ENCODE data around the gene TMEM141. TPM values are rescaled to one million over a fixed set of nuclear protein-coding genes. Genes with fewer than 3 reads are reported as not detected.
"Not testable (repeated sequence)": the region's sequence is repeated elsewhere in the genome, so short reads cannot be mapped to it uniquely, and the experiment has no call there.

The TMEM141 gene
- total RNA-seq, 1 donor from 2014 or later: 66.7 TPM

GRCh38 chr9:136833381-136834048 is 42.4 kb downstream of the TMEM141 start:
- not testable (repeated sequence) for DNase-seq (ENCODE audit: low read depth in 2 of 2)

DNA sequence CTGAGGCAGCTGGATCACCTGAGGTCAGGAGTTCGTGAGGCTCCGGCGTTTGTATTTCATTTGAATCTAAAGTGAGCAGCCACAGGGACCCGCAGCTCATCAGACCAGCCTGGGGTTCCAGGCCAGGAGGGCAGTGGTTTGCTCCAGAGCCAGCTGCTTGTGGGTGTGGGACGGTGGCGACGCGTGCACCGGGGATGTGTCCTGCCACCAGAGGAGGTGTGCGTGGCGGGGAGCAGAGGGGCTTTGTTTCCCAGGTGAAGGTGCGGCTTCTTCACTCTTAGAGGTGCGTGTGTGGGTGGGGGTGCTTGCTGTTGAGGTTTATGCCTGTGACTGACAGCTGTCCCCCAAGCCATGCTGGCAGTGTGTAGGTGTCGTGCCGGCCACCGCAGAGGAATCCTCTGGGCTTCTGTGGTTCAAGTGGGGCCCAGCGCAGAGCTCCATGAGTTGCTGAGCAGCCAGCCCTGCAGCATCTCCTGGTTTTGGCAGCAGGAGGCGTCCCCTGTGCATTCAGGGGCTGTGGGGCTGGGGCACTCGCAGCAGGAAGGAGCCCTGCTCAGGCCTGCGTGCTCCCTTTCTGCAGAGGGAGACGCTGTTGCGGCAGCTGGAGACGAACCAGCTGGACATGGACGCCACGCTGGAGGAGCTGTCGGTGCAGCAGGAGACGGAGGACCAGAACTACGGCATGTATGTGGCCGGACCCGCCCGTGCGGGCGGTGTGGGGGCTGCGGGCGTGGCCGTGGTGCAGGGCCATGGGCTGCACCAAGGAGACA is 44.2 kb downstream of the TMEM141 start:
- no peak for DNase-seq (ENCODE audit: low read depth in 2 of 2)

- DNase-seq (ENCODE audit: low read depth in 2 of 2): no peak
These were observed 45.1 kb downstream of the TMEM141 start for GRCh38 chr9:136835932-136836904.

DNA sequence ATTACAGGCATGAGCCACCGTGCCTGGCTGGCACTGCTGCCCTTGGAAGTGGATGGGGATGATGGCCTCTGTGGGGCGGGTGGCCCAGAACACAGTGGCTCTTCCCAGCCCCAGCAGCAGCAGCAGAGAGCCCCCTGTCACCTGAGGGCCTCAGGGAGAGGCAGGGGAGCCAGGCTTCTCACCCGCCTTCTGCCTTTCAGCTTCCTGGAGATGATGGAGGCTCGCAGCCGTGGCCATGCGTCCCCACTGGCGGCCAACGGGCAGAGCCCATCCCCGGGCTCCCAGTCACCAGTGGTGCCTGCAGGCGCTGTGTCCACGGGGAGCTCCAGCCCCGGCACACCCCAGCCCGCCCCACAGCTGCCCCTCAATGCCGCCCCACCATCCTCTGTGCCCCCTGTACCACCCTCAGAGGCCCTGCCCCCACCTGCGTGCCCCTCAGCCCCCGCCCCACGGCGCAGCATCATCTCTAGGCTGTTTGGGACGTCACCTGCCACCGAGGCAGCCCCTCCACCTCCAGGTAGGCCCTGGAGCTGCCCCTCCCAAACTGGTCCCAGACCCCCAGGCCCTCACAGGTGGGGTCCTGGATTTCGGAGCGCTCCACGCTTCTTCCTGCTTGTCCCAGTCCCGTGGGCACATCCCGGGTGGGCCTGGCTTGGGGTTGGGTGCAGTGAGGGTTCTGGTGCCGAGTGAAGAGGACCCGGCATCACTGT is 46.2 kb downstream of the TMEM141 start:
- no peak for DNase-seq (ENCODE audit: low read depth in 2 of 2)

- not testable (repeated sequence) for DNase-seq (ENCODE audit: low read depth in 2 of 2)
These were observed 46.7 kb downstream of the TMEM141 start for GRCh38 chr9:136837856-136838277.

DNA sequence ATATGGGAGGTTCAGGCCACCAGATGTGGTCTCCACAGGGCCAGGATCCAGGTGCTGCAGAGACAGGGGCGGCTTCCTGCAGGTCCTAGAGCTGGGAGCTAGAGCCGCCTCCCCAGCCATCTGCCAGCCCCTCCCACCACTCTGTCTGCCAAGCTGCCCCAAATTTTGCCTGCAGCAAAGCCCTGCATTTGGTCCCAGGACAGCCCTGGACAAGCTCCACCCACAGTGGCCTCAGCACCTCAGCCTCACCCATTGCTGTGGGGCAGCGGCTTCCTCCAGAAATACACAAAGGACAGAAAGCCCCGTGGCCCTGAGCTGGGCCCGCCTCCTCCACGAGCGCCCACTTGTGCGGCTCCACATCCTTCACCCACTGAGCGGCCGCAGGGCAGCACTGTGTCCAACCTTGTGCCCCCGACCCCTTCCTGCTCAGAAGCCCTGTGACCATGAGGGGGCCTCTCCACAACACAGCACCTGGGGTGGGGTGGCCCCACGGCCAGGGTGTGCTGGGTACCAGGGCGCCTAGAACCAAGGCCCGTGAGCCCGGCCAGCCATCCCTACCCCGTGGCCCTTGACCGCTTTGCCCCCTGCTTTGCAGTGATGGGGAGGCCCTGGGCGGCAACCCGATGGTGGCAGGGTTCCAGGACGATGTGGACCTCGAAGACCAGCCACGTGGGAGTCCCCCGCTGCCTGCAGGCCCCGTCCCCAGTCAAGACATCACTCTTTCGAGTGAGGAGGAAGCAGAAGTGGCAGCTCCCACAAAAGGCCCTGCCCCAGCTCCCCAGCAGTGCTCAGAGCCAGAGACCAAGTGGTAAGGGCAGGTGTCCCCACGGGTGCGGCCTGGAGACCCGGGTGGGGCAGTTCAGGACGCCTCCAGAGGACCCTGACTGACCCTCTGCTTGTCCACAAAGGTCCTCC is 47.4 kb downstream of the TMEM141 start:
- DNase-seq (ENCODE audit: low read depth in 2 of 2): no peak

DNA sequence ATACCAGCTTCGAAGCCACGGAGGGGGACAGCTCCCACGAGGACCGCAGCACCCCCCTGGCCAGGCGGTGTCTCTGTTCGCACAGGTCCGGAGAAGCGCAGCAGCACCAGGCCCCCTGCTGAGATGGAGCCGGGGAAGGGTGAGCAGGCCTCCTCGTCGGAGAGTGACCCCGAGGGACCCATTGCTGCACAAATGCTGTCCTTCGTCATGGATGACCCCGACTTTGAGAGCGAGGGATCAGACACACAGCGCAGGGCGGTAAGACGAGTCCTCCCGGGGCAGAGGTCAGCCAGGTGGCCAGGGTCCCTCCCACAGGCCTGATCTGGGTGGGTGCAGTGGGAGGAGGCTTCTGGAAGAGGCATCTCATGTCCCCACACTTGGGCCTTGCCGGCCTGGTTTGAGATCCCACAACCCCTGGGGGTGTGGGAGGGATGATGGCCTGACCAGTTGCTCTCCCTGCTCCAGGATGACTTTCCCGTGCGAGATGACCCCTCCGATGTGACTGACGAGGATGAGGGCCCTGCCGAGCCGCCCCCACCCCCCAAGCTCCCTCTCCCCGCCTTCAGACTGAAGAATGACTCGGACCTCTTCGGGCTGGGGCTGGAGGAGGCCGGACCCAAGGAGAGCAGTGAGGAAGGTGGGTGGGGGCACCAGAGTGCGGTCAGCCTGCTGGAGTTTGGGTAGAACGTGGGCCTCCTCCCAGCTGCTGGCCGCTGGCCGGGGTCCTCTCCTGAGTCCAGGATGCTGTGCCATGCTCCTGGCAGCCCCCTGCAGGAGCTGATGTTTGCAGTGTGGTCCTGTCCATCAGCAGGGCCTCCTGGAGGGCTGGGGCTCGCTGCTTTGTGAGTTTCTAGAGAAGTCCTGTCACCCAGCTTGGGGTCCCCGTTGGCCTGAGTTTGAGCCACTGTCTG is 48.3 kb downstream of the TMEM141 start:
- no peak for DNase-seq (ENCODE audit: low read depth in 2 of 2)

GRCh38 chr9:136840140-136840876 is 49.2 kb downstream of the TMEM141 start:
- DNase-seq (ENCODE audit: low read depth in 2 of 2): no peak

DNA sequence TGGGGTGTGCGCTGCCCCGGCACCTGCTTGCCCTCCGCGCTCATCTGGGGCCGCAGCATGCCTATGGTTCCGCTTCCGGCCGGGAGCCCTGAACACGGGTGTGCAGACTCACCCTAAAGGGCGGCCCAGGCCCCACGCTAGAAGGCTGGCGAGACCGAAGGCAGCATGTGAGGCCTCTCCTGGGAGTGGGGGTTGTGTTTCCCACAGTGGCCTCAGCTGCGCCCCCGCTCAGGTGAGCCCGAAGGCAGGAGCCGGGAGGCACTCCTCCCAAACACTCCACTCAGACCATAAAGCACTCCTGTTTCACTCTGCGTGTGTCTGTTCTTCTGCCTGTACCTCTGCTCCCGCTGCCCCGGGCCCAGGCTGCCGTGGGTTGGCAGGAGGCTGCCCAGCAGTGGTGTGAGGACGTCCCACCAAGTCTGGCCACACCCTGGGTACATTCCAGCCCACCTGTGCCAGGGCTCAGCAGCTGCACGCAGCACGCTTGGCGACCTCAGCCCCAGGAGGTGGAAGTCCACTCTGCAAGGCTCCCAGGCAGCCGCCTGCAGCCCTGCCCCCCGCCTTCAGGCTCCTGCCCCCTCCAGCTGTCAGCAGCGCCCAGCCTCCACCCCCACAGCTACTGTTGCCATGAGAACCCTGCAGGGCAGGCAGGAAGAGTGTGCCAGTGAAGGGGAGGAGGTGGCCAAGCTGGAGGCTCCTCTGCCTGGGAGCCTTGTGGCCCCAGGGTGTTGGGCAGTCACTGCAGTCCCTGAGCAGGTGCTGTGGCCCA is 49.9 kb downstream of the TMEM141 start:
- no peak for DNase-seq (ENCODE audit: low read depth in 2 of 2)

DNA sequence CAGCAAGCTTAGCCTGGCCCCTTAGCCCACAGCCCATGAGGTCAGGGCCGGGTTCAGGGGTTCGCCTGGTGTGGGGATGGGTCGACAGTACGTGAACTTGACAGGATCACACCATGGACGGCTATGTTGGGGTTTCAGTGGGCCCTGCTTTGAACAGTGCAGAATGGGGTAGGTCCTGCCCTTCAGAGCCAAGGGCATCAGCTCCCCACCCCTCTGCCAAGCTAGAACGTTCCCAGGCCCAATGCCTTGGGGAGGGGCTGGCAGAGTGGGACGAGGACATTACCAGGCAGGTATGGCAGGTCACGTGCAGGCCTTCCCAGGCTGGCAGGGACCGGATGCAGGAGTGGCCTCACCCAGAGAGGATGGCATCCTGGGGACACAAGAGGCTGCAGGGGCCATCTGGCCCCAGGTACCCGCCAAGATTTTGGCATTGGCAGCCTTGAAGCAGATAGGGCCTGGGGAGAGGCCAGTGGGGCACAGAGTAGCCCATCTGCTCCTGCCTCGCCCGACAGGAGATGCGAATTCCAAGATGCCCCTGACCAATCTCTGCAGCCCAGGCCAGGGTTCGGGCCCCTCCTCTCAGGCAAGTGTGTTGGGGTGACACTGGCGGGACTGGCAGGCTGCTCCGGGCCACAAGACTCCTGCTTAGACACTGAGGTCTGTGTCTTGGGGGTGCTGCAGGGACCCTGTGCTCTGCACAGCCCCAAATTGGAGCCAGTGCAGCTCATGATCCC is 50.7 kb downstream of the TMEM141 start:
- not testable (repeated sequence) for DNase-seq (ENCODE audit: low read depth in 2 of 2)

DNA sequence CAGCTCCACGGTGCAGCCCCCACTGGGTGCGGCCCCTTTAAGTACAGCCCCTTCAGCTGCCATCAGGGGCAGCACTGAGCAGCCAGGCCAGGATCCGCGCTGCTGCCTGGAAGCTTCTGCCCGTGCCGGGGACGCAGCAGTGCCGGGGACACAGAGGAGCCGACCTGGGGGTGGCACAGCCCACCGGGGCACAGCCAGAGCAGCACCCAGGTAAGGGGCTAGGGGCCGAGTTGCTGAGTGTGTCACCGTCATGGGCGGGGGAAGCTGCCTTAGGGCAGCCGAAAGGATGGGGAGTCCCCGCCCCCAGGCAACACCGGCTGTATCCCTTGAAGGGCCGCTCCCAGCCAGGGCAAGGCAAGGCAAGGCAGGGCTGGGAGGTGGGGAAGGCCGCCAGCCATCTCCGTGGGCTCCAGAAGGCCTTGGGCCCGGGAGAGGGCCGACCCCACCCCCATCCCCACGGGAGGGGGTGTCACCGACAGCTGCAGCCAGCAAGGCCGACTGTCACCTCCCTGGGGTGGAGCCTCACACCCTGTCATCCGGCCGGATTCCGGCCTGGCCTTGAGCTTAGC is 51.3 kb downstream of the TMEM141 start, which contains the start of gene AJM1:
TSS of gene AJM1 (plus strand) at position 99 of the 569 bp plus-strand sequence. CDS start 1,937 bp downstream, outside the sequence.
- DNase-seq (ENCODE audit: low read depth in 2 of 2): peak; percentile 79 to 84

Other genes with a start within 250 kb of the TMEM141 start
- 75.2 and 76.9 TPM in 2 replicates for gene NOTCH1, start 245.3 kb upstream of the TMEM141 start, total RNA-seq
- gene EGFL7, start 128.4 kb upstream of the TMEM141 start, total RNA-seq: 330 and 384 TPM in 2 replicates
- 18.8 and 41.0 TPM in 2 replicates for gene AGPAT2, start 103.9 kb upstream of the TMEM141 start, total RNA-seq
- gene DIPK1B, start 78.8 kb upstream of the TMEM141 start, total RNA-seq: 64.7 and 91.1 TPM in 2 replicates
- not detected in 2 replicates for gene LCN10, start 48.4 kb upstream of the TMEM141 start, total RNA-seq
- not detected in 2 replicates for gene LCN6, start 42.8 kb upstream of the TMEM141 start, total RNA-seq
- gene LCN8, start 33.1 kb upstream of the TMEM141 start, total RNA-seq: not detected in 2 replicates
- gene LCN15, start 26.8 kb upstream of the TMEM141 start, total RNA-seq: 0.22 TPM in 1 of 2 replicates, not detected in the other
- gene CCDC183, start 5.0 kb downstream of the TMEM141 start, total RNA-seq: 0.22 and 1.4 TPM in 2 replicates
- gene RABL6, start 16.6 kb downstream of the TMEM141 start, total RNA-seq: 43.8 and 47.7 TPM in 2 replicates
- gene AJM1, start 51.1 kb downstream of the TMEM141 start, total RNA-seq: 0.44 and 1.4 TPM in 2 replicates
- gene PHPT1, start 58.1 kb downstream of the TMEM141 start, total RNA-seq: 242 and 316 TPM in 2 replicates
- gene MAMDC4, start 61.0 kb downstream of the TMEM141 start, total RNA-seq: 0.65 and 2.0 TPM in 2 replicates
- 254 and 382 TPM in 2 replicates for gene EDF1, start 75.0 kb downstream of the TMEM141 start, total RNA-seq
- gene TRAF2, start 95.2 kb downstream of the TMEM141 start, total RNA-seq: 10.9 and 14.7 TPM in 2 replicates
- gene FBXW5, start 153.4 kb downstream of the TMEM141 start, total RNA-seq: 115 and 192 TPM in 2 replicates
- gene C8G, start 153.9 kb downstream of the TMEM141 start, total RNA-seq: 0.60 and 0.65 TPM in 2 replicates
- not detected in 2 replicates for gene LCN12, start 160.9 kb downstream of the TMEM141 start, total RNA-seq
- 0.22 and 0.79 TPM in 2 replicates for gene PTGDS, start 186.2 kb downstream of the TMEM141 start, total RNA-seq
- not detected in 2 replicates for gene LCNL1, start 191.6 kb downstream of the TMEM141 start, total RNA-seq
- gene PAXX, start 201.1 kb downstream of the TMEM141 start, total RNA-seq: 8.9 and 9.7 TPM in 2 replicates
- gene CLIC3, start 205.2 kb downstream of the TMEM141 start, total RNA-seq: 0.22 TPM in 1 of 2 replicates, not detected in the other
- 4.0 and 5.0 TPM in 2 replicates for gene ABCA2, start 236.9 kb downstream of the TMEM141 start, total RNA-seq
- gene FUT7, start 240.7 kb downstream of the TMEM141 start, total RNA-seq: not detected in 2 replicates

Data from lung microvascular endothelial cell (primary cell).